Epithelial cell of proximal tubule (primary cell): ENCODE results near the gene PCDHB12. TPM values are rescaled to one million over a fixed set of nuclear protein-coding genes. Genes with fewer than 3 reads are reported as not detected.
"Not testable (repeated sequence)": the region's sequence is repeated elsewhere in the genome, so short reads cannot be mapped to it uniquely, and the experiment has no call there.

Experiments
- DNase-seq: peaks from one replicate; pipeline ENCODE4 v3.0.0-alpha.2; 2011; ENCODE audit warnings: low read depth
- H3K4me3 ChIP-seq: 2 replicates; pipeline ENCODE4 v1.5.1; 2011; ENCODE audit warnings: low read depth, mild to moderate bottlenecking, low read length
- CTCF ChIP-seq: conservative IDR thresholded peaks from 2 replicates; pipeline ENCODE4 v1.5.1; 2012; ENCODE audit warnings: low read depth, mild to moderate bottlenecking, low read length
- total RNA-seq: library from RNA; depleted of rRNA; stranded (reverse); fragments of >200 nt; gene quantifications from 2 replicates; pipeline ENCODE4 v1.2.3, GENCODE V29; 2015

Gene PCDHB12
- total RNA-seq, 1 donor from 2014 or later = not detected

- no peak overlapping the region for H3K4me3 ChIP-seq
- DNase-seq = no peak
- TF ChIP-seq CTCF = peak; percentile 17
These were observed 25.7 kb downstream of the PCDHB12 start for GRCh38 chr5:141234109-141234667.

GRCh38 chr5:141235922-141236321 lies 27.4 kb downstream of the PCDHB12 start:
- DNase-seq, H3K4me3 ChIP-seq: not testable (repeated sequence)

- no peak for DNase-seq
- H3K4me3 ChIP-seq = no peak overlapping the region
- no peak for TF ChIP-seq CTCF
These were observed 28.2 kb downstream of the PCDHB12 start for GRCh38 chr5:141236516-141237313.

GRCh38 chr5:141241496-141241895 lies 33.0 kb downstream of the PCDHB12 start:
- TF ChIP-seq CTCF = no peak
- no peak for DNase-seq
- H3K4me3 ChIP-seq = no peak overlapping the region

GRCh38 chr5:141245250-141245717 lies 36.8 kb downstream of the PCDHB12 start, which contains the start of gene PCDHB15:
TSS of gene PCDHB15 (plus strand) at chr5:141245395. CDS start at chr5:141245579, 184 bp downstream.
- peak; percentile 23 for TF ChIP-seq CTCF
- peak within 1 kb of the TSS; percentile 18 for H3K4me3 ChIP-seq
- no peak for DNase-seq

GRCh38 chr5:141246971-141247370 lies 38.5 kb downstream of the PCDHB12 start:
- not testable (repeated sequence) for DNase-seq

GRCh38 chr5:141247434-141247833 lies 38.9 kb downstream of the PCDHB12 start:
- DNase-seq, H3K4me3 ChIP-seq: not testable (repeated sequence)

More at GRCh38 chr5:141246971-141247370, 38.5 kb downstream of the PCDHB12 start:
- not testable (repeated sequence) for H3K4me3 ChIP-seq

GRCh38 chr5:141250576-141250975 lies 42.1 kb downstream of the PCDHB12 start:
- no peak overlapping the region for H3K4me3 ChIP-seq
- DNase-seq = no peak
- TF ChIP-seq CTCF = no peak
